Esophagus muscularis mucosa (tissue), 4 donors: ENCODE measurements around the gene FGFR1OP2. TPM values are rescaled to one million over a fixed set of nuclear protein-coding genes. Genes with fewer than 3 reads are reported as not detected.
"Not testable (repeated sequence)": the region's sequence is repeated elsewhere in the genome, so short reads cannot be mapped to it uniquely, and the experiment has no call there.

ENCODE experiments used
- DNase-seq: peaks from one replicate; pipeline ENCODE4 v3.0.0-alpha.2; 2017; ENCODE audit errors: extremely low spot score
- H3K27ac ChIP-seq, 4 donors: fragments of 200-600 bp; sonication (generic); replicated peaks in 1 of 4; 1 replicate in 3 of 4; 2 replicates in 1 of 4; pipeline ENCODE4 v1.5.1; 2016 to 2019; ENCODE audit warnings: mild to moderate bottlenecking in 1 of 4
- H3K27me3 ChIP-seq, 4 donors: fragments of 200-600 bp; sonication (generic); one replicate each; pipeline versions ENCODE4 v1.5.1 to v1.6.0; 2016 to 2019
- H3K36me3 ChIP-seq, 4 donors: fragments of 200-600 bp; sonication (generic); one replicate each; pipeline ENCODE4 v1.5.1; 2016 to 2019
- H3K4me1 ChIP-seq, 4 donors: fragments of 200-600 bp; sonication (generic); one replicate each; pipeline ENCODE4 v1.5.1; 2016 to 2019
- H3K4me3 ChIP-seq, 4 donors: fragments of 200-600 bp; sonication (generic); 1 replicate in 2 of 4; 2 replicates in 2 of 4; pipeline ENCODE4 v1.5.1; 2016 to 2019; ENCODE audit warnings: mild to moderate bottlenecking in 4 of 4, moderate library complexity in 1 of 4
- H3K9me3 ChIP-seq, 4 donors: fragments of 200-600 bp; sonication (generic); 1 replicate in 3 of 4; 2 replicates in 1 of 4; pipeline ENCODE4 v1.5.1; 2016 to 2019
- CTCF ChIP-seq, 3 experiments: fragments of 200-600 bp in 2 of 3; fragments of 450-650 bp in 1 of 3; sonication (generic) in 2 of 3; IDR thresholded peaks; one replicate each; pipeline ENCODE4 v1.5.1; 2017 to 2019; ENCODE audit warnings: antibody characterized with exemption in 3 of 3, mild to moderate bottlenecking in 2 of 3, moderate library complexity in 1 of 3
- EP300 ChIP-seq: sonication (generic); formaldehyde crosslinking; IDR thresholded peaks from one replicate; pipeline ENCODE4 v1.6.1; 2017; ENCODE audit warnings: antibody characterized with exemption
- POLR2A ChIP-seq: fragments of 450-650 bp; IDR thresholded peaks from one replicate; pipeline ENCODE4 v1.6.1; 2017; ENCODE audit warnings: antibody characterized with exemption, moderate library complexity, mild to moderate bottlenecking, low read depth
- POLR2AphosphoS5 ChIP-seq, 2 donors: sonication (generic); formaldehyde crosslinking; IDR thresholded peaks; one replicate each; pipeline ENCODE4 v1.6.1; 2017; ENCODE audit warnings: antibody characterized with exemption in 2 of 2
- WGBS: methylation state at CpG from one replicate; pipeline ENCODE4 v1.1.5; 2018; 5-methylcytosine and 5-hydroxymethylcytosine counted together
- intact Hi-C: fragments of 100-400 bp; cut with DNase I; formaldehyde crosslinking; loops from one replicate; pipeline ENCODE4 v1.15.1; 2023
- total RNA-seq, 4 donors: library from RNA; depleted of rRNA; stranded (reverse); fragments of >200 nt; gene quantifications; one replicate each; pipeline versions ENCODE4 v1.1.0 to v1.2.1, GENCODE V29; 2016

The FGFR1OP2 gene
- total RNA-seq, 4 donors from 2014 or later, result 52.7 to 65.9 (median 59.4) TPM

- WGBS, result 97% methylated on average over 2 of the region's 2 CpGs
- Histone ChIP-seq H3K4me3 (no peak overlapping the region), H3K27ac (no peak overlapping the region), H3K36me3 (peaks cover 0 to 33% (median 4%) of the 10 kb centered on the region in 4 donors), H3K9me3 (no peaks in the 10 kb centered on the region), H3K27me3 (no peaks in the 10 kb centered on the region), H3K4me1 (no peaks in the 10 kb centered on the region)
- DNase-seq, result no peak
- intact Hi-C loops, result no loop called here
- no peak for TF ChIP-seq EP300
- no peak for TF ChIP-seq POLR2A
- no peak for TF ChIP-seq CTCF (IDR thresholded peaks at IDR 0.05)
- no peak for TF ChIP-seq POLR2AphosphoS5 (IDR thresholded peaks at IDR 0.05)
Observed at GRCh38 chr12:26896913-26897312, 41.4 kb upstream of the FGFR1OP2 start.

- intact Hi-C loops, H3K27ac ChIP-seq, H3K4me1 ChIP-seq, H3K9me3 ChIP-seq, DNase-seq, H3K4me3 ChIP-seq, H3K27me3 ChIP-seq: not testable (repeated sequence)
- peaks cover 0 to 81% (median 33%) of the 10 kb centered on the region in 4 donors for H3K36me3 ChIP-seq
- WGBS, result 67% methylated on average over 3 of the region's 3 CpGs
Observed at GRCh38 chr12:26903396-26903795, 34.9 kb upstream of the FGFR1OP2 start.

- Histone ChIP-seq H3K27me3 (no peaks in the 10 kb centered on the region), H3K36me3 (peaks cover 8 to 76% (median 49%) of the 10 kb centered on the region in 4 donors), H3K9me3 (no peaks in the 10 kb centered on the region), H3K4me3 (no peak overlapping the region), H3K27ac (no peak overlapping the region), H3K4me1 (no peaks in the 10 kb centered on the region)
- no peak for DNase-seq
- intact Hi-C loops, result no loop called here
- no peak for TF ChIP-seq EP300
- no peak for TF ChIP-seq POLR2AphosphoS5 (IDR thresholded peaks at IDR 0.05)
- WGBS, result 68% methylated on average over 1 of the region's 1 CpG
Observed at GRCh38 chr12:26906024-26906423, 32.2 kb upstream of the FGFR1OP2 start.

GRCh38 chr12:26906704-26907103, 31.6 kb upstream of the FGFR1OP2 start:
- DNase-seq, result no peak
- WGBS, result 48% methylated on average over 1 of the region's 1 CpG
- Histone ChIP-seq H3K4me1 (no peaks in the 10 kb centered on the region), H3K36me3 (peaks cover 9 to 74% (median 52%) of the 10 kb centered on the region in 4 donors), H3K4me3 (no peak overlapping the region), H3K27ac (no peak overlapping the region), H3K9me3 (no peaks in the 10 kb centered on the region), H3K27me3 (no peaks in the 10 kb centered on the region)
- intact Hi-C loops, result no loop called here
- no peak for TF ChIP-seq EP300
- TF ChIP-seq CTCF (IDR thresholded peaks at IDR 0.05), result no peak
- no peak for TF ChIP-seq POLR2A
- TF ChIP-seq POLR2AphosphoS5 (IDR thresholded peaks at IDR 0.05), result no peak

GRCh38 chr12:26918321-26919215, 19.7 kb upstream of the FGFR1OP2 start:
- no peak for DNase-seq
- intact Hi-C loops, result no loop called here
- WGBS, result 78% methylated on average over 5 of the region's 5 CpGs
- H3K4me1 ChIP-seq, result no peaks in the 10 kb centered on the region
- H3K27me3 ChIP-seq, result no peaks in the 10 kb centered on the region
- no peaks in the 10 kb centered on the region for H3K9me3 ChIP-seq
- H3K27ac ChIP-seq, result no peak overlapping the region
- TF ChIP-seq POLR2AphosphoS5 (IDR thresholded peaks at IDR 0.05), result no peak
- peak; percentile 18 to 35 (median 24) for TF ChIP-seq CTCF (IDR thresholded peaks at IDR 0.05)
- no peak overlapping the region for H3K4me3 ChIP-seq
- peaks cover 10 to 64% (median 24%) of the 10 kb centered on the region in 4 donors for H3K36me3 ChIP-seq

- Histone ChIP-seq H3K4me3 (no peak overlapping the region), H3K27me3 (no peaks in the 10 kb centered on the region), H3K36me3 (peaks cover 10 to 66% (median 24%) of the 10 kb centered on the region in 4 donors), H3K27ac (no peak overlapping the region), H3K4me1 (no peaks in the 10 kb centered on the region), H3K9me3 (no peaks in the 10 kb centered on the region)
- intact Hi-C loops, result no loop called here
- DNase-seq, result no peak
- 89% methylated on average over 2 of the region's 2 CpGs for WGBS
- no peak for TF ChIP-seq CTCF (IDR thresholded peaks at IDR 0.05)
- TF ChIP-seq EP300, result no peak
- no peak for TF ChIP-seq POLR2A
- TF ChIP-seq POLR2AphosphoS5 (IDR thresholded peaks at IDR 0.05), result no peak
Observed at GRCh38 chr12:26919216-26919555, 19.1 kb upstream of the FGFR1OP2 start.
